Effector CD8-positive, alpha-beta T cell (primary cell): ENCODE results near the gene RPS6KA2.
"Not testable (repeated sequence)": the region's sequence is repeated elsewhere in the genome, so short reads cannot be mapped to it uniquely, and the experiment has no call there.

Source experiments
- DNase-seq: peaks from one replicate; lab custom pipeline; 2025; lab: John Stamatoyannopoulos, UW

RPS6KA2 gene

GRCh38 chr6:166554316-166554715 lies 72.7 kb downstream of the RPS6KA2 start:
- DNase-seq: no peak

DNA sequence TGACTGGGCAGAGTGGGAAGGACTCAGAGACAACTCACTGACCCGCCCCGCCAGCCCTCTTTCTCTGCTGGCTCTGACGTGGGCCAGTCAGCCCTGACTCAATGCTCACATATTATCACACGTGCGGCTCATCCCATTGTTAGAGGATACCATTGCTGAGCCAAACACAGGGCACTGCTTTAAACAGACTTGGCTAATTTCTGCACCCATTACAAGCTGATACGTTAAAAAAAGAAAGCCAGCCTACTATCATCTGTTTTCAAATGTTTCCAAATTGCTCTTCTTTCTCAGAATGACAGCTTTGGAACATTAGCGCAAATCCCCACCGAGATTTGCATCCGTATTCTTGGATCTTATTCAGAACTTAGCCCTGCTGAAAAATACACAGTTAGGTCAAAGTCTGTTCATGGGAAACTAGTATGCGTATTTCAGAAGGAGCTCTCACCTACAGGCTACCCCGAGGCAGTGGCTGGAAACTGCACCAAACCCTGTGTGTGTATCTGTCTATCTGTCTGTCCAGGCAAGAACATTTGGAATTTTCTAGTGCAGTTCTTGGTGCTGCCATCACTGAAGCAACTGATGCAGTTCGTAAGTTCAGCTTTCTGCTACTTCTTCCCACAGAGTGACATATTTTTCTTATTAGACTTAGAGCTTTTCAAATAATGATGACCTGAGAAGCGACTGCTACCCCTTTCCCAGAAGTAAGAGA lies 73.3 kb downstream of the RPS6KA2 start:
- no peak for DNase-seq

DNA sequence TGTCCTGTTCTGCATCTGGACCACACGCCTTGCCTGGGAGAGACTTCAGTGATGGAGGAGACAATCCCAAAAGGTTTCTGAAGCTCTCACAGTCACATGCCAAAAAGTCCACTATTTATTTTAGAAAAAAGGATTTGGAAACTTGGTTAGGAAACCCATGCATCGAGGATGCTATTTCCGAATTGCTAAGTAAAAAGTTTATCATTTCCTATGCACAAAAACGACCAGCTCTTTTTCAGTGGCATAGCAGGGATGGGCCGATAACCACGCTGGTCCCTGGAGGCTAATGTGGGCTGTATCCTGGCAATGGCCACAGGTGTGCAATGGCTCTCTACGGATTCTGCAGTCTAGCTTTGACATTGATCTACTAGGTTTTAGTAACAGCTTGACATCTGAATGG lies 74.5 kb downstream of the RPS6KA2 start:
- DNase-seq: no peak

DNA sequence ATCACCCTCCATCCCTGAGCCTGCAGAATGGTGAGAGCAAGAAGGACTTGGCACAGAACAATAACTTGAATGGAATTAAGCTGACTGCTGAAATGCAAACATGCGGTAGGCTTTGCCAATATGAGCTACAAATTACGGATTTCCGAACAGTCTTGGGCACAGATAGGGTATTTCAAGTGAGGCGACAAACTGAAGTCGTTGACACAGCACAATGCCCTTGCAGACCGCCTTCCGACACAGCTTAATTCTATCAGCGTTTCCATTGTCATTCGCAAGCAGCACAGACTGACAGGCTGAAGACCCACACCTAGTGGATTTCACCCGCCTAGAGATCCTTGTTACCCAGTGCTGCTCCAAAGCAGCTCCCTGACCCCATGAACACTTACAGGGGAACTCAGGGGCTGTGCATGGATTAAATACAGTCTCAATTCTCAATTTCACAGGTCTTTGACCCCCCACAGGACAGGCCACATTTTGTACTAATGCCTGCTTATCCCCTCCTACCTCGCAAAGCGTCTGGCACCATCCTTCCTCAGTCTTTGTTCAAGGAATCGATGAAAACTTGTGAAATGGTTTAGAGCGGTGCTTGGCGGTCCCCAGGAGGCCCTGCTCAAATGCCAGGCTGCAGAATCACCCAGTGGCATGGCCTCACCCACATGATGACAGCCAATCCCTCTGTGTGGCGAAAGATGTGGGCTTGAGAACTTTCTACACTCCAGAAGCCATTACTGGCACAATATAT lies 75.1 kb downstream of the RPS6KA2 start:
- DNase-seq: no peak

GRCh38 chr6:166546653-166547052 lies 80.4 kb downstream of the RPS6KA2 start:
- DNase-seq: no peak

DNA sequence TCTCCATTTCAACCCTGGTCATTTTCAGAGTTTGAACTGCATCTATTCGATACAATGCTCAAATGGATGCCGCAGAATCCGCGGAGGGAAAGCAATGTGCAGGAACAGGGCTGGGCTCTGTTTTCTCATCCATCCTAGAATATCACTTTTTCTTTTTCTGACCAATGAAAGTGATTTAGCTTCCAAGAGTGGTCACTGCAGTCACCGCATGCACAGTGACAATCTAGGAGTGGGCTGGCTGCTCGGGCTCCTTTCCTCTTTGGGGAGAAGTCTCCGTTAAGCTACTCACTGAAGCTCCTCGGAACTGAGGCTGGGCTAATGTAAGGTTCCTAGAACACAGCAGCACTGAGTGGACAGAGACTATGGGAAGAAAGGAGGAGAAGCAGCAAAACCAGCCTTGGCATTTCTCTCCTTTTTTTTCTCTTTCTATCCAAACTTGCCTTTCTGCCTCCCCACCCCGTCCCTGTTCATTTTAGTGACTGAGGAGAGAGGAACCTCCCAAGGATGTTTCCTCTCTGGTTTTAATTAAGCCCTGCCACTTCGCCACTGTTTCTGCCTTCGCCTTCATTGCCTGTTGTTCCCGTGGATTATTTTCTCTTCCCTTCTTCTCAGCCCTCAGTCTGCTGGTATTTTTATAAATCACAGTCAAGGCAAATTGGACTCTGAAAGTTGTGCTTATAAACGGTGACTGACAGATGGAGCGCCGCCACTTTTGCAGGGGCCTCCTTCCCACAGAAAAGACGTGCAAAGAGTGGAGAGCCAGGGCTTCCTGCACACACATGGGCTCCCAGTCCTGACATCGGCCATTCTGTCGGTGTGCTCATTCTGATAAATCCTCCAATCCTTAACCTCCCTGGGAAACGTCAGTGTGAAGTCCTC lies 81.7 kb downstream of the RPS6KA2 start:
- DNase-seq: no peak

GRCh38 chr6:166544296-166544605 lies 82.8 kb downstream of the RPS6KA2 start:
- DNase-seq: no peak

GRCh38 chr6:166543603-166544295 lies 83.3 kb downstream of the RPS6KA2 start:
- no peak for DNase-seq

- DNase-seq: no peak
Measured at GRCh38 chr6:166542580-166542912, 84.5 kb downstream of the RPS6KA2 start.

GRCh38 chr6:166541876-166542579 lies 85.0 kb downstream of the RPS6KA2 start:
- no peak for DNase-seq

- DNase-seq: no peak
Measured at GRCh38 chr6:166541366-166541765, 85.7 kb downstream of the RPS6KA2 start.

DNA sequence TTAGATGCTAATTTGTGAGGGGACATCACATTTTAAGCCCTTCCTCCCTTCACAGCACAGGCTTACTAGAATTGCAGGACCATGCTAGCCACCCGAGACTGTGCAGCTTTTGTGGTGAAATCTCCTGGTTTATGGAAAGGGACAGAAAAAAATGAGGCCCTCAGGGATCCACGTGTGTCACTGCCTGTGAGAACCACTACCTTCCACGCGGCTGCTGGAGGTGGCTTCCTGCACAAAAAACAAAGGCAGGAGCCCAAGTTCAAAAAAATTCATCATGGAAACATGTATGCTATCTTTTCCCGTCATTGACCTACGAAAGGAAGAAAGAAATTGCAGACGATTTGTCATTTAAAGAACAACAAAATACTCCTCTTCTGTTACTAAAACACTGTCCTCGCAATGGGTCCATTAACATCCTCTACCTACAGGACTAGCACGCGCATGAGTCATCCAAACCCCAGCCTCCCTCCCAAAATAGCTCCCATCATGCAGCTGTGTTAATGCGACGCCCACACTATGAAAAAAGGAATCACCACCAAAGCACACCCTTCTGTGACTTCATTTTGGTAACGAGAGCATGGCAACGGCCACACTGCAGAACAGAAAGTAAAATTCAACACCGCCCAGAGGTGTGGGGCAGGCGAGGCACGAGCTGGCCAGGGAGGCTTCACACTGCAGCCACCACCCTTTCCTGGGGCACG lies 86.3 kb downstream of the RPS6KA2 start:
- DNase-seq: no peak

GRCh38 chr6:166539543-166539942 lies 87.5 kb downstream of the RPS6KA2 start:
- no peak for DNase-seq

- not testable (repeated sequence) for DNase-seq
Measured at GRCh38 chr6:166539011-166539385, 88.1 kb downstream of the RPS6KA2 start.

- DNase-seq: no peak
Measured at GRCh38 chr6:166538297-166539010, 88.6 kb downstream of the RPS6KA2 start.

- DNase-seq: no peak
Measured at GRCh38 chr6:166534658-166535406, 92.2 kb downstream of the RPS6KA2 start.

DNA sequence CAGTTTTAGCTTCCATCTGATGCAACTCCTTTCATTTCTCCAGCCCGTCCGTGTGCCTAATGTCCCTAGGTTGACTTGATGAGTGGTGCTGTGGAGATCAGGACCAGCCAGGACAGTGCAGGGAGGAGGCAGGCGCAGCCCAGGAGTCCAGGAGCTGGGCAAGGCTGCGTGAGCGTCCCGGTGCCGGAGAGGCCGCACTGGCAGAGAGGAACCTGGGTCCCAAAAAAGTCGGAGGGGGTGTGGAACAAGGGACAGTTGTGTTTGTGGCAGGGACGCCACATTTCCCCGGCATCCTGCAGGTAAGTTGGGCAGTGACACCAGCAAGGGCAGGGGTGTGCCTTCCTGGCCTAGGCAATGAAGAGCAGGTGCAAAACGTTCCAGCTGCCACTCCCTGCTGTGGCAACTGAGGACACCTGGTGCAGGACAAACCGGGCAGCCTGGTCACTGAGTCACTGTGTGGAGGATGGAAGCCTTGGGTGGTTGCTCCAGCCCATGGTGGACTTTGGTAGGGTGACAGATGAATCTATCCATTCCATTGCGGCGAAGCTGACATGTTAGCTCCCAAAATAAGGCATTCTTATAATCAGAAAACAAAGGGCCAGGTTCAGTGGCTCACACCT lies 93.7 kb downstream of the RPS6KA2 start:
- DNase-seq: no peak

- DNase-seq: no peak
Measured at GRCh38 chr6:166532302-166532701, 94.7 kb downstream of the RPS6KA2 start.
